ENCODE results near the gene OLFM2.

The OLFM2 gene

DNA sequence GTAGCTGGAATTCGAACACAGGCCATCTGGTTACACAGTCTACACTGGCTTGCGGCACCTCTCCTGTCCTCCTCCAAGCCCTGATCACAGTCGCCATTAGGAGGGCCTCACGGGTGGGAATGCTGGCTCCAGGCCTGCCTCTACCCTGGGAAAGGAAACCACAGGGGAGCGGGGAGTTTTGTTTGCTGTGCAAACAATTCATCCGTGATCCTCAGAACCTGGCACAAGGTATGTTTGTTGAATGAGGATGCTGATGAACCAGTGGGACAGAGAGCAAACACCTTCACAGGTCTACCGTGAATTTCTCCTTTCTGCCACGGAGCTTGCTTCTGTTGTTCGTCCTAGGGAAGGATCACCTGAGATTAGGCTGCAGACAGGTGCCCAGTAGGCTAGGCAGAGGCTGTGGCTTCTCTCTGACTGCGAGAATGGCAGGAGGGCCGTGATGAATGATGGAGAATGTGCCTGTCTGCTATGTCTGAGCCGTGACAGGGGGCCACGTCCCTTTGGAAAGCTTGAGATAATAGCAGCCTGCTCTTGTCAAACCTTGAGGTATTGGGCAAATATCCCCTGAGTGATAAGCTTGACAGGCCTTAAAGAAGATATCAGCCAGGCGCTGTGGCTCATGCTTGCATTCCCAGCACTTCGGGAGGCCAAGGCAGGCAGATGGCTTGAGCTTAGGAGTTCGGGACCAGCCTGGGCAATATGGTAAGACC lies 64.5 kb downstream of the OLFM2 start:
- no peaks in the 10 kb centered on the region for H3K27me3 ChIP-seq (ENCODE audit: insufficient read depth, low read length, poor library complexity, severe bottlenecking)

GRCh38 chr19:9868983-9869617 lies 67.2 kb downstream of the OLFM2 start:
- Histone ChIP-seq H3K9ac (ENCODE audit: low read depth, low read length, poor library complexity, severe bottlenecking) (no peak overlapping the region), H3K4me3 (ENCODE audit: low read length, poor library complexity, severe bottlenecking) (no peak overlapping the region), H3F3A (ENCODE audit: low read depth) (no peaks in the 10 kb centered on the region), H3K4me1 (ENCODE audit: insufficient read depth, low read length, poor library complexity, severe bottlenecking) (peaks cover 4% of the 10 kb centered on the region), H3K9me3 (ENCODE audit: insufficient read depth, low read depth, low read length) (no peaks in the 10 kb centered on the region), H3K9me2 (replicated peaks; ENCODE audit: low read depth, low read length) (no peaks in the 10 kb centered on the region), H3K36me3 (ENCODE audit: insufficient read depth, low read length) (no peaks in the 10 kb centered on the region), H3K79me2 (ENCODE audit: insufficient read depth, low read length) (no peaks in the 10 kb centered on the region), H2AFZ (ENCODE audit: low read length) (no peak overlapping the region), H3K4me2 (ENCODE audit: low read depth, low read length, poor library complexity, severe bottlenecking) (no peak overlapping the region), H3K27me3 (ENCODE audit: insufficient read depth, low read length, poor library complexity, severe bottlenecking) (no peaks in the 10 kb centered on the region), H4K20me1 (ENCODE audit: insufficient read depth, low read length, poor library complexity, severe bottlenecking) (no peaks in the 10 kb centered on the region)
- TF ChIP-seq EZH2phosphoT487 (IDR thresholded peaks at IDR 0.05; ENCODE audit: borderline replicate concordance) = no peak
- no peak for TF ChIP-seq CTCF (conservative IDR thresholded peaks at IDR 0.05; ENCODE audit: low read length)

More for the DNA sequence above, 64.5 kb downstream of the OLFM2 start:
- H3K4me1 ChIP-seq (ENCODE audit: insufficient read depth, low read length, poor library complexity, severe bottlenecking) = no peaks in the 10 kb centered on the region
- no peaks in the 10 kb centered on the region for H3K9me3 ChIP-seq (ENCODE audit: insufficient read depth, low read depth, low read length)
- H3K4me3 ChIP-seq (ENCODE audit: low read length, poor library complexity, severe bottlenecking) = no peak overlapping the region
- H4K20me1 ChIP-seq (ENCODE audit: insufficient read depth, low read length, poor library complexity, severe bottlenecking) = no peaks in the 10 kb centered on the region
- H3K79me2 ChIP-seq (ENCODE audit: insufficient read depth, low read length) = no peaks in the 10 kb centered on the region
- H3K36me3 ChIP-seq (ENCODE audit: insufficient read depth, low read length) = no peaks in the 10 kb centered on the region
- H3K9ac ChIP-seq (ENCODE audit: low read depth, low read length, poor library complexity, severe bottlenecking) = no peak overlapping the region
- H3K4me2 ChIP-seq (ENCODE audit: low read depth, low read length, poor library complexity, severe bottlenecking) = no peak overlapping the region
- H3F3A ChIP-seq (ENCODE audit: low read depth) = no peaks in the 10 kb centered on the region
- no peak overlapping the region for H2AFZ ChIP-seq (ENCODE audit: low read length)
- TF ChIP-seq CTCF (conservative IDR thresholded peaks at IDR 0.05; ENCODE audit: low read length) (no peak), EZH2phosphoT487 (IDR thresholded peaks at IDR 0.05; ENCODE audit: borderline replicate concordance) (no peak)
- no peaks in the 10 kb centered on the region for H3K9me2 ChIP-seq (replicated peaks; ENCODE audit: low read depth, low read length)

GRCh38 chr19:9865732-9866501 lies 70.4 kb downstream of the OLFM2 start:
- H3K4me1 ChIP-seq (ENCODE audit: insufficient read depth, low read length, poor library complexity, severe bottlenecking) = peaks cover 4% of the 10 kb centered on the region
- no peaks in the 10 kb centered on the region for H3K79me2 ChIP-seq (ENCODE audit: insufficient read depth, low read length)
- no peak for TF ChIP-seq CTCF (conservative IDR thresholded peaks at IDR 0.05; ENCODE audit: low read length)
- TF ChIP-seq EZH2phosphoT487 (IDR thresholded peaks at IDR 0.05; ENCODE audit: borderline replicate concordance) = no peak
- H3K27me3 ChIP-seq (ENCODE audit: insufficient read depth, low read length, poor library complexity, severe bottlenecking) = no peaks in the 10 kb centered on the region
- H2AFZ ChIP-seq (ENCODE audit: low read length) = no peak overlapping the region
- no peak overlapping the region for H3K4me3 ChIP-seq (ENCODE audit: low read length, poor library complexity, severe bottlenecking)
- H3K36me3 ChIP-seq (ENCODE audit: insufficient read depth, low read length) = no peaks in the 10 kb centered on the region
- no peaks in the 10 kb centered on the region for H3K9me2 ChIP-seq (replicated peaks; ENCODE audit: low read depth, low read length)
- no peak overlapping the region for H3K4me2 ChIP-seq (ENCODE audit: low read depth, low read length, poor library complexity, severe bottlenecking)
- H4K20me1 ChIP-seq (ENCODE audit: insufficient read depth, low read length, poor library complexity, severe bottlenecking) = no peaks in the 10 kb centered on the region
- no peaks in the 10 kb centered on the region for H3F3A ChIP-seq (ENCODE audit: low read depth)
- no peak overlapping the region for H3K9ac ChIP-seq (ENCODE audit: low read depth, low read length, poor library complexity, severe bottlenecking)
- no peaks in the 10 kb centered on the region for H3K9me3 ChIP-seq (ENCODE audit: insufficient read depth, low read depth, low read length)

All from Loucy (cell line).